Endothelial cell of umbilical vein (primary cell): ENCODE measurements around the gene PRC1. TPM values are rescaled to one million over a fixed set of nuclear protein-coding genes. Genes with fewer than 3 reads are reported as not detected.

Experiments
- BruUV-seq: library from RNA; stranded (reverse); fragments of 400-500 nt; replicated peaks from 2 replicates; lab custom pipeline; 2021; lab: Mats Ljungman, UMichigan
- CTCF ChIA-PET: fragments of 300-600, 350-600 bp; sonication (Branson Sonifier 250); formaldehyde crosslinking; loops from one replicate; lab custom pipeline; 2021; ENCODE audit warnings: antibody characterized with exemption, inconsistent platforms; lab: Charles Lee
- POLR2A ChIA-PET: fragments of 300-600, 350-600 bp; sonication (Branson Sonifier 250); formaldehyde crosslinking; loops from one replicate; lab custom pipeline; 2021; ENCODE audit warnings: antibody characterized with exemption, inconsistent platforms; lab: Charles Lee
- DNase-seq: peaks from one replicate; pipeline ENCODE4 v3.0.0-alpha.2; 2011; ENCODE audit warnings: low read depth, low spot score
- FAIRE-seq: peaks from 2 replicates; lab custom pipeline; 2011; peaks lifted over from hg19 to GRCh38; lab: Jason Lieb, UNC
- H2AFZ ChIP-seq: 2 replicates; pipeline ENCODE4 v1.6.0; 2012; ENCODE audit warnings: low read depth, low read length, control low read depth, inconsistent platforms
- H3K27ac ChIP-seq: 2 replicates; pipeline ENCODE4 v1.5.1; 2011; ENCODE audit warnings: low read depth, mild to moderate bottlenecking, control low read depth, low read length, moderate library complexity; ENCODE audit not compliant: insufficient read depth
- H3K27me3 ChIP-seq, 2 experiments: 2 replicates each; pipeline versions ENCODE4 v1.6.0 to v1.6.1; 2011; ENCODE audit warnings: low read length in 2 of 2, mixed read lengths in 1 of 2; ENCODE audit not compliant: control insufficient read depth in 2 of 2, insufficient read depth in 2 of 2
- H3K36me3 ChIP-seq, 2 experiments: 2 replicates in 1 of 2; 3 replicates in 1 of 2; pipeline ENCODE4 v1.5.1; 2011; ENCODE audit warnings: low read length in 2 of 2, mild to moderate bottlenecking in 1 of 2, moderate library complexity in 1 of 2; ENCODE audit not compliant: control insufficient read depth in 2 of 2, insufficient read depth in 2 of 2; ENCODE audit errors: extremely low read depth in 1 of 2
- H3K4me1 ChIP-seq: 3 replicates; pipeline ENCODE4 v1.5.1; 2011; ENCODE audit warnings: mild to moderate bottlenecking, low read length; ENCODE audit not compliant: control insufficient read depth, insufficient read depth; ENCODE audit errors: extremely low read depth
- H3K4me2 ChIP-seq: 2 replicates; pipeline ENCODE4 v1.6.1; 2011; ENCODE audit warnings: low read length, control low read depth, mixed read lengths; ENCODE audit not compliant: insufficient read depth
- H3K4me3 ChIP-seq, 3 experiments: fragments of 200-600 bp in 1 of 3; sonication (generic), shearing (Covaris generic) in 1 of 3; replicated peaks in 1 of 3; 2 replicates each; pipeline ENCODE4 v1.5.1; 2011 to 2016; ENCODE audit warnings: control low read depth in 3 of 3, low read length in 3 of 3, mild to moderate bottlenecking in 2 of 3, inconsistent platforms in 1 of 3, low read depth in 1 of 3, moderate library complexity in 1 of 3; ENCODE audit not compliant: insufficient read depth in 1 of 3
- H3K79me2 ChIP-seq: 2 replicates; pipeline ENCODE4 v1.6.0; 2012; ENCODE audit warnings: low read length, inconsistent platforms; ENCODE audit not compliant: control insufficient read depth, insufficient read depth
- H3K9ac ChIP-seq: replicated peaks from 2 replicates; pipeline ENCODE3; 2011; ENCODE audit warnings: low read length, control low read depth; ENCODE audit not compliant: insufficient read depth; ENCODE audit errors: extremely low read depth
- H3K9me1 ChIP-seq: replicated peaks from 3 replicates; pipeline ENCODE4 v1.6.0; 2011; ENCODE audit warnings: mild to moderate bottlenecking, low read length; ENCODE audit not compliant: control insufficient read depth, insufficient read depth; ENCODE audit errors: extremely low read depth
- H3K9me3 ChIP-seq: replicated peaks from 2 replicates; pipeline ENCODE4 v1.5.1; 2012; ENCODE audit warnings: low read length, inconsistent platforms; ENCODE audit not compliant: control insufficient read depth, insufficient read depth
- H4K20me1 ChIP-seq: replicated peaks from 2 replicates; pipeline ENCODE3; 2011; ENCODE audit warnings: mild to moderate bottlenecking, low read length; ENCODE audit not compliant: control insufficient read depth, insufficient read depth; ENCODE audit errors: extremely low read depth
- CTCF ChIP-seq, 2 donors: IDR thresholded peaks; 1 replicate in 1 of 2; 2 replicates in 1 of 2; pipeline ENCODE4 v1.5.1; 2011; ENCODE audit warnings: low read length in 2 of 2, mild to moderate bottlenecking in 2 of 2, moderate library complexity in 2 of 2, control low read depth in 1 of 2, inconsistent platforms in 1 of 2, low read depth in 1 of 2; ENCODE audit not compliant: insufficient read depth in 1 of 2; ENCODE audit errors: extremely low read depth in 1 of 2
- EZH2 ChIP-seq: IDR thresholded peaks from 2 replicates; pipeline ENCODE4 v1.6.1; 2012; ENCODE audit warnings: borderline replicate concordance, low read depth, mild to moderate bottlenecking, moderate library complexity, low read length, inconsistent platforms; ENCODE audit not compliant: severe bottlenecking
- FOS ChIP-seq: IDR thresholded peaks from 2 replicates; pipeline ENCODE4 v1.6.1; 2011; ENCODE audit warnings: mild to moderate bottlenecking, low read length, moderate library complexity, borderline replicate concordance; ENCODE audit not compliant: insufficient read depth
- GATA2 ChIP-seq: IDR thresholded peaks from 2 replicates; pipeline ENCODE4 v1.7.0; 2011; ENCODE audit warnings: low read depth, mild to moderate bottlenecking, moderate library complexity, mixed read lengths, low read length; ENCODE audit not compliant: insufficient read length, insufficient read depth
- JUN ChIP-seq: IDR thresholded peaks from 2 replicates; pipeline ENCODE4 v1.6.1; 2011; ENCODE audit warnings: borderline replicate concordance, low read depth; ENCODE audit not compliant: insufficient read length, insufficient read depth
- MYC ChIP-seq: IDR thresholded peaks from one replicate; pipeline ENCODE4 v1.6.1; 2011; ENCODE audit warnings: mild to moderate bottlenecking, low read depth, low read length
- POLR2A ChIP-seq: IDR thresholded peaks from 2 replicates; pipeline ENCODE4 v1.6.1; 2012; ENCODE audit warnings: low read depth, mild to moderate bottlenecking, control low read depth, low read length
- POLR2AphosphoS5 ChIP-seq: IDR thresholded peaks from 2 replicates; pipeline ENCODE4 v1.6.1; 2012; ENCODE audit warnings: low read depth, mild to moderate bottlenecking, control low read depth, low read length, moderate library complexity; ENCODE audit not compliant: insufficient read depth
- dilution Hi-C: fragments of 300-500 bp; cut with MboI; formaldehyde crosslinking; loops from one replicate; pipeline ENCODE4 v1.15.0; 2019; ENCODE audit warnings: low sequenced_read_pairs; ENCODE audit not compliant: extremely low pct_ligation_motif_present
- intact Hi-C: fragments of 100-400 bp; cut with micrococcal nuclease; formaldehyde crosslinking; loops from one replicate; pipeline ENCODE4 v1.10.0; 2022
- polyA plus RNA-seq, 4 experiments: library from polyadenylated mRNA; depleted of rRNA in 3 of 4; stranded (reverse) in 3 of 4; unstranded in 1 of 4; fragments of >200 nt; gene quantifications; 2 replicates each; pipeline versions ENCODE4 v1.2.1 to v1.2.3, GENCODE V29; 2011 to 2012; ENCODE audit warnings: missing spikeins in 1 of 4
- total RNA-seq: library from RNA; stranded (reverse); gene quantifications from 2 replicates; pipeline ENCODE4 v1.2.3, GENCODE V29; 2021
- TF ChIP-seq, protein P1 (sequence below): IDR thresholded peaks from 2 replicates; pipeline ENCODE4 v1.6.1; 2011; ENCODE audit not compliant: insufficient read depth, insufficient read length

PRC1 gene
- total and polyA plus RNA-seq, 2 donors (not counting 3 experiments of a cell fraction or from before 2014, with no cell fraction given): 171 to 280 TPM

DNA sequence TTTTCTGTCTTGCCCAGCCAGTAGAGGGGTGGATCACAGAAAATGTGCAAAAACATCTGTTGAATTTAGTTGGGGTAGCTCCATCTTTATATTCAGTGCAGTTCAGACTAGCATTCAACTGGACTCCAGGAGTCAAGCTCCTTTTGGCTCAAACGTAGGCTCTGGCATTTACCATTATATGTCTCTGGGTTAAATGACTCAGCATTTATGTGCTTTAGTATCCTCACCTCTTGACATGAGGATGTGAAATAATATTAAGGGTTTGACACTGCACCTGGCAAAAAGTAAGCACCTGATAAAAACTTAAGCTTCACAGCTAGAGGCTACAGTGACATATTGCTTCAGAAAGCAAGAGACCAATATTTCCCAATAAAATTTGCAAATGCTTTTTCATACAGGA, 14.8 kb downstream of the PRC1 start:
- H3K9me3 ChIP-seq: no peaks in the 10 kb centered on the region
- no peak overlapping the region for H3K27ac ChIP-seq
- CTCF ChIA-PET: interaction anchor here (2.4 to 4.7 kb wide), 2 partner anchors 23 to 292 kb away, joined by 7 to 29 read pairs; no protein-coding TSS in a partner anchor
- H3K79me2 ChIP-seq: peaks cover 17% of the 10 kb centered on the region
- H4K20me1 ChIP-seq: no peaks in the 10 kb centered on the region
- TF ChIP-seq, protein P1, sequence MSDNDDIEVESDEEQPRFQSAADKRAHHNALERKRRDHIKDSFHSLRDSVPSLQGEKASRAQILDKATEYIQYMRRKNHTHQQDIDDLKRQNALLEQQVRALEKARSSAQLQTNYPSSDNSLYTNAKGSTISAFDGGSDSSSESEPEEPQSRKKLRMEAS: no peak
- no peak for TF ChIP-seq POLR2AphosphoS5
- TF ChIP-seq GATA2: no peak
- no peak for TF ChIP-seq JUN
- no peak for TF ChIP-seq EZH2
- TF ChIP-seq FOS: no peak
- no peak for TF ChIP-seq MYC
- H3K27me3 ChIP-seq: no peaks in the 10 kb centered on the region
- no peak overlapping the region for H3K4me2 ChIP-seq
- dilution Hi-C loops: no loop called here
- H3K36me3 ChIP-seq: peaks cover 3 to 20% of the 10 kb centered on the region in 2 experiments
- no peak overlapping the region for H3K9ac ChIP-seq
- H3K4me3 ChIP-seq: no peak overlapping the region
- no peaks in the 10 kb centered on the region for H3K9me1 ChIP-seq
- POLR2A ChIA-PET: no interaction called here
- no peak overlapping the region for H2AFZ ChIP-seq
- intact Hi-C loops: no loop called here
- no peaks in the 10 kb centered on the region for H3K4me1 ChIP-seq
- FAIRE-seq: no peak
- no peak for DNase-seq
- BruUV-seq: no TSS peak

DNA sequence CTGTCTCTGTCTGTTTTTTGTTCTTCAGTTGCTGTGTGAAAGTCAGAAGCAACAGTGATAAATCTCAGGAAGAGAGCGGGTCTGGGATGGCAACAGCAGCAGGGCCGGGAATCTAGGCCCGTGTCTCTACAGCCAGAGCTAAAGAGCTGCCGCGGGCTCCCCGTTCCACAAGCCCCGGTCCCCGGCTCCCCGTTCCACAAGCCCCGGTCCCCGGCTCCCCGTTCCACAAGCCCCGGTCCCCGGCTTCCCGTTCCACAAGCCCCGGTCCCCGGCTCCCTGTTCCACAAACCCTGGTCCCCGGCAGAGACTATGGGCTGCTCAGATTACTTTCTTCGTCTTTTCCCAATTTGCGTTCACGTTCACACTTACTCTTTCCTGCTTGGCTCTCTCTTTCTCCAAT, 20.1 kb downstream of the PRC1 start:
- no peak overlapping the region for H3K9ac ChIP-seq
- dilution Hi-C loops: no loop called here
- POLR2A ChIA-PET: no interaction called here
- TF ChIP-seq POLR2A (no peak), MYC (no peak), GATA2 (no peak), POLR2AphosphoS5 (no peak), CTCF (IDR thresholded peaks at IDR 0.05; ENCODE audit: extremely low read depth in 1 of 2, insufficient read depth in 1 of 2, low read depth in 1 of 2, low read length in 2 of 2) (no peak), EZH2 (no peak), FOS (no peak), JUN (no peak)
- TF ChIP-seq, protein P1: no peak
- no peaks in the 10 kb centered on the region for H3K79me2 ChIP-seq
- no peaks in the 10 kb centered on the region for H3K9me3 ChIP-seq
- H3K36me3 ChIP-seq: peaks cover 3 to 17% of the 10 kb centered on the region in 2 experiments
- H3K27me3 ChIP-seq: no peaks in the 10 kb centered on the region
- FAIRE-seq (no peak), DNase-seq (no peak)
- CTCF ChIA-PET: no interaction called here
- intact Hi-C loops: no loop called here
- H3K4me2 ChIP-seq: no peak overlapping the region
- H3K9me1 ChIP-seq: no peaks in the 10 kb centered on the region
- H3K27ac ChIP-seq: no peak overlapping the region
- H3K4me1 ChIP-seq: no peaks in the 10 kb centered on the region
- no peak overlapping the region for H3K4me3 ChIP-seq
- H4K20me1 ChIP-seq: no peaks in the 10 kb centered on the region
- no TSS peak for BruUV-seq
- no peak overlapping the region for H2AFZ ChIP-seq
